ENCODE results near the gene TEC.

Gene TEC

GRCh38 chr4:48252313-48252712 lies 17.3 kb downstream of the TEC start:
- TF ChIP-seq GATA2 (IDR thresholded peaks at IDR 0.05; ENCODE audit: low read depth, low read length): no peak

GRCh38 chr4:48250980-48251379 lies 18.7 kb downstream of the TEC start:
- TF ChIP-seq GATA3 (IDR thresholded peaks at IDR 0.05; ENCODE audit: low read depth, low read length) (no peak), GATA2 (IDR thresholded peaks at IDR 0.05; ENCODE audit: low read depth, low read length) (no peak)

GRCh38 chr4:48250343-48250742 lies 19.3 kb downstream of the TEC start:
- no peak for TF ChIP-seq GATA2 (IDR thresholded peaks at IDR 0.05; ENCODE audit: low read depth, low read length)
- TF ChIP-seq GATA3 (IDR thresholded peaks at IDR 0.05; ENCODE audit: low read depth, low read length): no peak

DNA sequence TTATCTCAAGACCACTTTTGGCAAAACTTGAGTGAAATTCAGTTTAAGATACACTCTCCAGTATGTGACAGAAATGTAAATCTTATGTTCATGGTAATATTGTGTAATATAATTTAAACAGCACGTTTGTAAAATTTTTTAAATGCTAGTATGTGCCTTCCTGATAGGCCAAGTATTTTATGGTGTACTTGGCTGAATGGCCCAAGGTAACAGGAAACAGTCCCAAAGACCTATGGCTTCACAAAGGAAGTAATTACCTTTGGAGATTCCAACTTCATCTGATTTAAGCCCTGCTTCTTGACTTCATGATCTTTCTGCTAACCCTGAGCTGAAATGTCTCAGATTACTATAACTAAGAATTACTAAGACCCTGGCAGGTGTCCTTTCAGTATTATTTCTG lies 20.3 kb downstream of the TEC start:
- TF ChIP-seq GATA2 (IDR thresholded peaks at IDR 0.05; ENCODE audit: low read depth, low read length) (no peak), GATA3 (IDR thresholded peaks at IDR 0.05; ENCODE audit: low read depth, low read length) (no peak)

- no peak for TF ChIP-seq GATA3 (IDR thresholded peaks at IDR 0.05; ENCODE audit: low read depth, low read length)
- no peak for TF ChIP-seq GATA2 (IDR thresholded peaks at IDR 0.05; ENCODE audit: low read depth, low read length)
Measured at GRCh38 chr4:48248559-48248953, 21.1 kb downstream of the TEC start.

DNA sequence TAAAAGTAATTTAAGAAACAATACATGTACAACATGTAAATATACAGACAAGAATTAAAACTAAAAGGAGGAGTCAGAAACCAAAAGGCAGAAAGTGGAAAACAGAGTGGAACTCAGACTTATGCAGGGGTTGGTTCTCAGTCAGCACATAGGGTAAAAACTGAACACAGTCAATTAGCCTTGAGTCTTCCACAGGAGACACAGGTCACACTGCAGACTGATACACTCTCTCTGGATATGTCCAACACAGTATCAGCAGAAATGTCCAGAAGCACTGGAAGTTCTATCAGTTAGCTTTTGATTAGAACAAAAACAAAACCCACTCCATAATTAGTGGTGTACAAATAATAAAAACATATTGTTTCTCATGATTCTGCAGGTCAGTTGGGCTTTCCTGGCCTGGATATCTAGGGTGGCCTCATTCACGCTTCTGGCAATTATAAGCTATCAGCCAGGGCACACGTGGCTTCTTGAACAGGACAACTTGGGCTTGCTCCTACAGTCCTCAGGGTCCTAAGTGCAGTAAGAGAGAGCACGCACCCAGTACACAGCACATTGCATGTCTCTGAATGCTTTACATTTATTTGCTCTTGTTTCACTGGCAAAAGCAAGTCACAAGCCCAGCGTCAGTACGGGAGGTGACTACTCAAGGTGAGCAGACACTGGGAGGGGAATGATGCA lies 21.6 kb downstream of the TEC start:
- TF ChIP-seq GATA3 (IDR thresholded peaks at IDR 0.05; ENCODE audit: low read depth, low read length): no peak

DNA sequence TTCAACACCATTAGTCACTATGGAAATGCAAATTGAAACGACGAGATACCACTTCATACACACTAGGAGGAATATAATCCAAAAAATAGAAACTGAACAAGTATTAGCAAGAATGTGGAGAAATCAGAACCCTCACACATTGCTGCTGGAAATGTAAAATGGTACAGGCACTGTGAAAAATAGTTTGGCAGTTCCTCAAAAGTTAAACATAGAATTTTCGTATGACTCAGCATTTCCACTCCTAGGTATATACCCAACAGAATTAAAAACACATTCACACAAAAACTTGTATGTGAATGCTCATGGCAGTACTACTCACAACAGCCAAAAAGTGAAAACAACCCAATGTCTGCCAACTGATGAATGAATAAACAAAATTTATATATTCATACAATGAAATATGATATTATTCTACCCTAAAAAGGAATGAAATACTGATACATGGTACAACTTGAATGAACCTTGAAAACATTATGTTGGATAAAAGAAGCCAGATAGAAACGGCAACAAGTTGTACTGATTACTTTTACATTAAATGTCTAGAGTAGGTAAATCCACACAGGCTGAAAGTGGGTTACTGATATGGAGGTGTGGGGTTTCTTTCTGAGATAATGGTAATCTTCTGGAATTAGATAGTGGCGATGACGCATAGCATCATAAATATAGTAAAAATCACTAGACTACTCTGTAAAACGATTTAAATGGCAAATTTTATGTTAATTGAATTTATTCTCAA lies 22.3 kb downstream of the TEC start:
- TF ChIP-seq GATA3 (IDR thresholded peaks at IDR 0.05; ENCODE audit: low read depth, low read length) (no peak), GATA2 (IDR thresholded peaks at IDR 0.05; ENCODE audit: low read depth, low read length) (no peak)

DNA sequence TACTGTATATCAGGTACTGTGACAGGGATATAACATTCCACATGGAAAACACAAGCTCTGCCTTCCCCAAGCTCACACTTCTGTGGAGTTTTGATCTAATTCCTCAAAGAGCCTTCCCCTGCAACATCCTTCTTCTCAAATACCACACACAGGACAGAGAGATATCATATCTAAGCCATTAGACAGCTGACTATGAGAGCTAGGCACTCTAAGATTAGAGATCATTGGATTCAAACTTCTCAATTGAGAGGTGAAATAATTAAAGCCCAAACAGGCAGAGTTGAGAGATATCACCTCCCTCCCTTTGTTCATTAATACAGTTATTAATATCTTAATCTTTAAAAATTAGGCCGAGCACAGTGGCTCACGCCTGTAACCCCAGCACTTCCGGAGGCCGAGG lies 25.0 kb downstream of the TEC start:
- no peak for TF ChIP-seq GATA2 (IDR thresholded peaks at IDR 0.05; ENCODE audit: low read depth, low read length)
- TF ChIP-seq GATA3 (IDR thresholded peaks at IDR 0.05; ENCODE audit: low read depth, low read length): no peak

DNA sequence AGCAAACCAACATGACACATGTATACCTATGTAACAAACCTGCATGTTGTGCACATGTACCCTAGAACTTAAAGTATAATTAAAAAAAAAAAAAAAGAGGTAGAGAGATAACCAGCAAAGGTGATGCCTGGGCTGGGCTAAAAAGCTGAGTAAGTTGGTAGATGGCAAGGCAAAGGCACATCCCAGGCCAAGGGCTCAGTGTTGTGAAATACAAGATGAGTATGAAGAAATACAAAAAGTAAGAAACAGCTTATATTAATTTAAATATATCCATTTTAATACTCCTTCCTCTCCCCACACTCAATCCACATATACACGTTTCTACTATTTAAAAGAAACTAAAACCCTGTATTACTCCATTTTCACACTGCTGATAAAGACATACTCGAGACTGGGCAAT lies 25.8 kb downstream of the TEC start:
- TF ChIP-seq GATA3 (IDR thresholded peaks at IDR 0.05; ENCODE audit: low read depth, low read length) (no peak), GATA2 (IDR thresholded peaks at IDR 0.05; ENCODE audit: low read depth, low read length) (no peak)

GRCh38 chr4:48243429-48243828 lies 26.2 kb downstream of the TEC start:
- TF ChIP-seq GATA3 (IDR thresholded peaks at IDR 0.05; ENCODE audit: low read depth, low read length) (no peak), GATA2 (IDR thresholded peaks at IDR 0.05; ENCODE audit: low read depth, low read length) (no peak)

DNA sequence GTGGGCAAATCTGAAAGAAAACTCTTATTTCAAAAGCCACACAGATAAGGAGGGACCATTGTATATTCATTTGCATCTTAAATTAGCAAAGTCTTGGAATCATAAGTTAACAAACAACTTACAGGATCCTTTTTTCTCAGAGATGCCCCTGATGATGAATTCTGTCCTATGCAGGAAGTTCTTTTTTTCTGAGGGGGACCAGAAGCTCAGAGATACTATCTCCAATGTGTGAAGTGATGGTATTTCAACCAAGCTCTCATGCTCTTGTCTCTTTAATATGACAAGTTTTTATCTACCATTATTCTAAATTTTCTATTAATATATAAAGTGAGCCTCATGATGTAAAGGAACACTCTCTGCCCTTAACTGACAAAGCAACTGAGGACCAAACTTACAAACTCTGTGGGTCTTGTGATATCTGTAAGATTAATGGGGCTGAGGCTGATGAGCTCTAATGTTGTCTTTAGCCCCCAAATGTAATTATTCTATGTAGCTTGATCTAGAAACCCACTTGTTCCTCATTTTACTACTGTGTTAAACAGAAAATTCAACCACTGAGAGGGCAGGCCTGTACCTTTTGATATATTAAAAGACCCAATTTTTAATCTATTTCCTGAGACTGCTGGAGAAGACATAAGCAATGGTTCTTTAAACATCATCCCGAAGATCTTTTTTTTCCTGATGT lies 27.0 kb downstream of the TEC start:
- TF ChIP-seq GATA2 (IDR thresholded peaks at IDR 0.05; ENCODE audit: low read depth, low read length) (no peak), GATA3 (IDR thresholded peaks at IDR 0.05; ENCODE audit: low read depth, low read length) (no peak)

DNA sequence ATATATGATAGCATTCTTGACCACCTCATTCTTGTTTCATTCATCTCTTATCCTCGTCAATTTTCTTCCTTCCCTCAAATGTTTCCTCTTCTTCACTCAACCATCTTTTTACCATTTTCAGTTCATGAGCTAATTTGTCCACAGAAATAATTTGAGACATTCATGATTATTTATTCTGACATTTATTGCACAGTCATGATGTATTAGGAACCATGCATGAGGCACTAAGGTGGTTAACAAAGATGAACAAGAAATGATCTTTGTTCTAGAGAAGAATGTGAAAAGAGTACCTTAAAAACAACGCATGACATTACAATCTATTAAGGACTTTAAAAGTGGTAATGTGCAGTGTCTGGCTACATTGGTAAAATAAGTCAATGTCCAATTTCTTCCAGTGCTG lies 27.9 kb downstream of the TEC start:
- TF ChIP-seq GATA2 (IDR thresholded peaks at IDR 0.05; ENCODE audit: low read depth, low read length): no peak
- no peak for TF ChIP-seq GATA3 (IDR thresholded peaks at IDR 0.05; ENCODE audit: low read depth, low read length)

DNA sequence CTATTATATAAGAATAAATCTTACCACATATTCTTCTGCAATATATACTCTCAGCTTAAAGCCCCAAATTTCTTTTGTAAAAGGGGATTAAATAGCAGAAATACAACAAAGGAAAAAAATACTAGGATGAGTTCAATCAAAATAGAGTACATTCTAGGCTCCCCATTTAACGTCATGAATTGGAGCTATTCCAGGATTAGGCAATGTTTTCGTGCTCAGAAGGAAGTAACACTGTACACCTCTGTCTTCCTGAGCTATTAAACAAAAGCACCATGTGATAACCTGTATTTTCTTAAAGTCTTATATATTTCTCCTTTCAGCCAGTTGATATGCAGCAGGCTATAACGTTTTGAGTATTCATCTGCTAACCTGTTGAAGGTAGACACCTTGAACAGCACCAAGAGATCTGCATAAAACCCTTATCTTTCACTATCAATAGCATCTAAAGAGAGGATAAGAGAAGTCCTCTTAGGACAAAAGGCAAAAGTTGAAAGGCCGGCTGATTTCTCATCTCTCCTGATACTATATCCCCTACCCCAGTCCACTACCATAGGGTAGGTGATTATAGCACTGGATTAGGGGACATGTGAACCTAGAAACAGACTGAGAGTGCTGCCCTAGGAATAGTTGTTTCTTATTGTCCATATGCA lies 31.5 kb downstream of the TEC start:
- TF ChIP-seq GATA3 (IDR thresholded peaks at IDR 0.05; ENCODE audit: low read depth, low read length): no peak
- TF ChIP-seq GATA2 (IDR thresholded peaks at IDR 0.05; ENCODE audit: low read depth, low read length): no peak

DNA sequence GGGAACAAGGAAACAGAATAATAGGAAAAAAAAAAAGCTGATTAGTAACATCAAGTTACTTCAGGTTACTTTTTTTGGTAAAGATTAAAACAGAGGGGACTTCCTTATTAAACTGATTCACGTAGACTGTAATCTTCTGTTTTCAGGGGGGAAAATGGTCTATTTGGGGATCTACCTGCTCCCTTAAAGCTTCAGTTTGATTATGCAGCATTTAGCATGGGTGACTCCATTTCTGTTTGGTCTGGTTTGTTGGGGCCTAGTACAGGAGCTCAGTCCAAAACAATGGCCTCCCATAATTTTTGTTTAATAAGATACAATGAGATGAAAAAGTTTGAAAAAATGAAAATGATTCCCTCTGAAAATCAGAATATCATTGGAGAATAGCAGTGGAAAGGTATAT lies 34.6 kb downstream of the TEC start:
- TF ChIP-seq GATA2 (IDR thresholded peaks at IDR 0.05; ENCODE audit: low read depth, low read length) (no peak), GATA3 (IDR thresholded peaks at IDR 0.05; ENCODE audit: low read depth, low read length) (no peak)

All from SH-SY5Y (cell line).